Peyer's patch (tissue), 4 donors: ENCODE measurements around the gene ABL1. TPM values are rescaled to one million over a fixed set of nuclear protein-coding genes. Genes with fewer than 3 reads are reported as not detected.

Experiments
- DNase-seq, 3 donors: peaks; one replicate each; pipeline ENCODE4 v3.0.0-alpha.2; 2017 to 2019
- H3K27ac ChIP-seq, 4 donors: fragments of 200-600 bp; sonication (generic); one replicate each; pipeline ENCODE4 v1.5.1; 2016 to 2019
- H3K27me3 ChIP-seq, 2 donors: fragments of 200-600 bp; sonication (generic); one replicate each; pipeline ENCODE4 v1.5.1; 2019
- H3K36me3 ChIP-seq, 3 donors: fragments of 200-600 bp; sonication (generic); one replicate each; pipeline ENCODE4 v1.5.1; 2016 to 2019
- H3K4me1 ChIP-seq, 4 donors: fragments of 200-600 bp; sonication (generic); one replicate each; pipeline ENCODE4 v1.5.1; 2016 to 2019
- H3K4me3 ChIP-seq, 4 donors: fragments of 200-600 bp; sonication (generic); 1 replicate in 3 of 4; 2 replicates in 1 of 4; pipeline ENCODE4 v1.5.1; 2016 to 2019; ENCODE audit warnings: mild to moderate bottlenecking in 1 of 4
- H3K9me3 ChIP-seq, 4 donors: fragments of 200-600 bp; sonication (generic); one replicate each; pipeline ENCODE4 v1.5.1; 2016 to 2019; ENCODE audit warnings: mild to moderate bottlenecking in 1 of 4
- CTCF ChIP-seq, 6 experiments: fragments of 450-650 bp in 4 of 6; fragments of 200-600 bp in 2 of 6; sonication (generic) in 1 of 6; IDR thresholded peaks; one replicate each; pipeline ENCODE4 v1.5.1; 2017 to 2019; ENCODE audit warnings: antibody characterized with exemption in 6 of 6, mild to moderate bottlenecking in 3 of 6, moderate library complexity in 1 of 6
- POLR2A ChIP-seq, 2 donors: fragments of 450-650 bp; IDR thresholded peaks; one replicate each; pipeline ENCODE4 v1.5.1; 2017; ENCODE audit warnings: antibody characterized with exemption in 2 of 2, mild to moderate bottlenecking in 2 of 2, moderate library complexity in 2 of 2
- total RNA-seq, 4 donors: library from RNA; depleted of rRNA; stranded (reverse); fragments of >200 nt; gene quantifications; one replicate each; pipeline ENCODE4 v1.1.0, GENCODE V29; 2016

ABL1 gene
- total RNA-seq, 4 donors from 2014 or later: 43.6 to 85.8 (median 67.4) TPM

- DNase-seq: no peak
- H3K9me3 ChIP-seq: no peaks in the 10 kb centered on the region
These were observed 4.8 kb upstream of the ABL1 start for GRCh38 chr9:130830231-130830760.

GRCh38 chr9:130831077-130831476 is 4.0 kb upstream of the ABL1 start:
- TF ChIP-seq CTCF (IDR thresholded peaks at IDR 0.05): no peak
- no peak for TF ChIP-seq POLR2A (IDR thresholded peaks at IDR 0.05)
- Histone ChIP-seq H3K27ac (no peak overlapping the region), H3K4me1 (peaks cover 0 to 16% (median under 1%) of the 10 kb centered on the region in 4 donors)

More at GRCh38 chr9:130830231-130830760, 4.8 kb upstream of the ABL1 start:
- Histone ChIP-seq H3K27me3 (no peaks in the 10 kb centered on the region), H3K4me3 (no peak overlapping the region), H3K27ac (no peak overlapping the region), H3K36me3 (no peaks in the 10 kb centered on the region), H3K4me1 (peaks cover 0 to 24% (median 3%) of the 10 kb centered on the region in 4 donors)
- TF ChIP-seq POLR2A (IDR thresholded peaks at IDR 0.05) (no peak), CTCF (IDR thresholded peaks at IDR 0.05) (no peak)

GRCh38 chr9:130833031-130833990 is 1.7 kb upstream of the ABL1 start:
- peak overlapping the region in 3 of 4 donors; percentile 81 to 95 (median 89) for H3K27ac ChIP-seq
- no peaks in the 10 kb centered on the region for H3K27me3 ChIP-seq
- peaks cover 0 to 27% (median 0%) of the 10 kb centered on the region in 4 donors for H3K4me1 ChIP-seq
- no peaks in the 10 kb centered on the region for H3K36me3 ChIP-seq
- TF ChIP-seq POLR2A (IDR thresholded peaks at IDR 0.05) (no peak), CTCF (IDR thresholded peaks at IDR 0.05) (no peak)
- DNase-seq: no peak
- no peaks in the 10 kb centered on the region for H3K9me3 ChIP-seq
- H3K4me3 ChIP-seq: no peak overlapping the region

More at GRCh38 chr9:130831077-130831476, 4.0 kb upstream of the ABL1 start:
- no peaks in the 10 kb centered on the region for H3K27me3 ChIP-seq
- H3K4me3 ChIP-seq: no peak overlapping the region
- no peaks in the 10 kb centered on the region for H3K36me3 ChIP-seq
- H3K9me3 ChIP-seq: no peaks in the 10 kb centered on the region
- DNase-seq: no peak

GRCh38 chr9:130835441-130836298 is 616 bp downstream of the ABL1 start:
- TF ChIP-seq POLR2A (IDR thresholded peaks at IDR 0.05): no peak
- peak in 1 of 6 experiments; percentile 3 for TF ChIP-seq CTCF (IDR thresholded peaks at IDR 0.05)
- peaks cover 0 to 34% (median 0%) of the 10 kb centered on the region in 4 donors for H3K4me1 ChIP-seq

GRCh38 chr9:130837002-130837511 is 2.0 kb downstream of the ABL1 start:
- Histone ChIP-seq H3K4me3 (peak overlapping the region in 3 of 4 donors; percentile 9 to 79 (median 10)), H3K27me3 (no peaks in the 10 kb centered on the region), H3K4me1 (peaks cover 0 to 39% (median 0%) of the 10 kb centered on the region in 4 donors), H3K27ac (peak overlapping the region; percentile 6 to 95 (median 22)), H3K36me3 (no peaks in the 10 kb centered on the region), H3K9me3 (no peaks in the 10 kb centered on the region)
- DNase-seq: no peak
- no peak for TF ChIP-seq POLR2A (IDR thresholded peaks at IDR 0.05)
- no peak for TF ChIP-seq CTCF (IDR thresholded peaks at IDR 0.05)

More at GRCh38 chr9:130835441-130836298, 616 bp downstream of the ABL1 start:
- H3K36me3 ChIP-seq: no peaks in the 10 kb centered on the region
- H3K27me3 ChIP-seq: no peaks in the 10 kb centered on the region
- DNase-seq: peak in 2 of 3 donors; percentile 57 to 69
- peak overlapping the region; percentile 64 to 95 (median 82) for H3K27ac ChIP-seq
- H3K4me3 ChIP-seq: peak overlapping the region; percentile 60 to 79 (median 70)
- H3K9me3 ChIP-seq: no peaks in the 10 kb centered on the region
